ENCODE data around the gene PRELID3B.

Gene PRELID3B

DNA sequence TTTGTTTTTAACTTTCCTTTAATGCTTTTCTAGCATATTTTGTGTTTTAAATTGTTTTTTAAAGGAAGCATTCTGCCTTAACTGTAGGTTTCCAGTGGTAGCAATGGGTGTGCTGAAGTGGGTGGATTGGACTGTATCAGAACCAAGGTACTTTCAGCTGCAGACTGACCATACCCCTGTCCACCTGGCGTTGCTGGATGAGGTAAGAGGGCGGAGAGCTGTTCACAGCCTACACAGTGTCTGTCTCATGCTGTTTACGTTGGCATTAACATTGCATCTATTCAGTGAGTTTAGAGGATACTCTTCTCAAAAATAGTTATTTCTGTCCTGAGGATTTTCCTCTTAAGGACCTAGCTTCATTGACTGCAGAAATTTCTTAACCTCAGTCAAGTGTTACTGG, 49.7 kb downstream of the PRELID3B start:
- Histone ChIP-seq H3K4me3 (ENCODE audit: low read length) (no peak overlapping the region), H3K9ac (ENCODE audit: low read length) (no peak overlapping the region), H3K36me3 (ENCODE audit: control insufficient read depth, insufficient read depth, low read length) (peaks cover 55% of the 10 kb centered on the region), H3K27me3 (ENCODE audit: control insufficient read depth, insufficient read depth, low read length) (no peaks in the 10 kb centered on the region), H3K4me1 (ENCODE audit: control insufficient read depth, insufficient read depth, low read length) (no peaks in the 10 kb centered on the region), H3K27ac (ENCODE audit: low read depth, low read length) (no peak overlapping the region)

- H3K4me3 ChIP-seq (ENCODE audit: low read length), result no peak overlapping the region
- H3K27me3 ChIP-seq (ENCODE audit: control insufficient read depth, insufficient read depth, low read length), result no peaks in the 10 kb centered on the region
- peaks cover 55% of the 10 kb centered on the region for H3K36me3 ChIP-seq (ENCODE audit: control insufficient read depth, insufficient read depth, low read length)
- no peak overlapping the region for H3K27ac ChIP-seq (ENCODE audit: low read depth, low read length)
- H3K9ac ChIP-seq (ENCODE audit: low read length), result no peak overlapping the region
- no peaks in the 10 kb centered on the region for H3K4me1 ChIP-seq (ENCODE audit: control insufficient read depth, insufficient read depth, low read length)
These were observed 50.9 kb downstream of the PRELID3B start for GRCh38 chr20:58991715-58992114.

GRCh38 chr20:58990651-58991445, 51.7 kb downstream of the PRELID3B start:
- no peaks in the 10 kb centered on the region for H3K27me3 ChIP-seq (ENCODE audit: control insufficient read depth, insufficient read depth, low read length)
- H3K27ac ChIP-seq (ENCODE audit: low read depth, low read length), result no peak overlapping the region
- H3K36me3 ChIP-seq (ENCODE audit: control insufficient read depth, insufficient read depth, low read length), result peaks cover 47% of the 10 kb centered on the region
- no peak overlapping the region for H3K4me3 ChIP-seq (ENCODE audit: low read length)
- H3K4me1 ChIP-seq (ENCODE audit: control insufficient read depth, insufficient read depth, low read length), result no peaks in the 10 kb centered on the region
- H3K9ac ChIP-seq (ENCODE audit: low read length), result no peak overlapping the region

DNA sequence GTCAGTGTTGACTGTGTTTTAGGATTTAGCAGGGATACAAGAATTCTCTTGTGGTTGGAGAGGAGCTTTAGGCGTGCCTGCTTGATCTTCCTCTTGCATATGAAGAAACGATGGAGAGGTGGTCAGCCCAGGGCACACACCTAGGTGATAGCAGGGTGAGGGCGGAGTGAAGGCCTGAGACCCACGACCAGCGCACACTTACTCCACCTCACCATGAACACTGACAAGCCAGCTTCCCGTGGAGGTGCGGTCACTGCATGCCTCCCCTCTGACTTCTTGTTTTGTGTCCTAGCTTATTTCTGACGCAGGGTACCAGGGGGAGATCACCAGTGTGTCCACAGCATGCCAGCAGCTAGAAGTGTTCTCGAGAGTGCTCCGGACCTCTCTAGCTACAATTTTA, 53.4 kb downstream of the PRELID3B start:
- no peak overlapping the region for H3K4me3 ChIP-seq (ENCODE audit: low read length)
- no peak overlapping the region for H3K27ac ChIP-seq (ENCODE audit: low read depth, low read length)
- no peak overlapping the region for H3K9ac ChIP-seq (ENCODE audit: low read length)
- H3K27me3 ChIP-seq (ENCODE audit: control insufficient read depth, insufficient read depth, low read length), result no peaks in the 10 kb centered on the region
- no peaks in the 10 kb centered on the region for H3K4me1 ChIP-seq (ENCODE audit: control insufficient read depth, insufficient read depth, low read length)
- peaks cover 45% of the 10 kb centered on the region for H3K36me3 ChIP-seq (ENCODE audit: control insufficient read depth, insufficient read depth, low read length)

DNA sequence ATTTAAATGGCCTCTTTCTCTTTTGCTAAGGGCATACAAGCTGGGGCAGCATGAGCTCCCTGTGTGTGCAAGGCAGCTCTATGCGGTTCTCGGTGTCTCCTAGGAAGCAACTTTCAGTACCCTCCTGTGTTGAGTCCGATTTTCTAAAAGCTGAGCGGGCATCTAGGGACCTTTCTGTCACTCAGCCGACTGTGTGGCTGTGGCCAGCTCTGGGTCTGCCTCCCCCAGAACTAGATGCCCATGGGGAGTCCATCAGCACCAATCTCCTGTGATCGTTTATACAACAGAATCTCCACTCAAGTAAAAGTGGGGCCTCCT, 54.1 kb downstream of the PRELID3B start:
- H3K27ac ChIP-seq (ENCODE audit: low read depth, low read length), result no peak overlapping the region
- no peak overlapping the region for H3K4me3 ChIP-seq (ENCODE audit: low read length)
- no peaks in the 10 kb centered on the region for H3K4me1 ChIP-seq (ENCODE audit: control insufficient read depth, insufficient read depth, low read length)
- peaks cover 39% of the 10 kb centered on the region for H3K36me3 ChIP-seq (ENCODE audit: control insufficient read depth, insufficient read depth, low read length)
- no peak overlapping the region for H3K9ac ChIP-seq (ENCODE audit: low read length)
- no peaks in the 10 kb centered on the region for H3K27me3 ChIP-seq (ENCODE audit: control insufficient read depth, insufficient read depth, low read length)

DNA sequence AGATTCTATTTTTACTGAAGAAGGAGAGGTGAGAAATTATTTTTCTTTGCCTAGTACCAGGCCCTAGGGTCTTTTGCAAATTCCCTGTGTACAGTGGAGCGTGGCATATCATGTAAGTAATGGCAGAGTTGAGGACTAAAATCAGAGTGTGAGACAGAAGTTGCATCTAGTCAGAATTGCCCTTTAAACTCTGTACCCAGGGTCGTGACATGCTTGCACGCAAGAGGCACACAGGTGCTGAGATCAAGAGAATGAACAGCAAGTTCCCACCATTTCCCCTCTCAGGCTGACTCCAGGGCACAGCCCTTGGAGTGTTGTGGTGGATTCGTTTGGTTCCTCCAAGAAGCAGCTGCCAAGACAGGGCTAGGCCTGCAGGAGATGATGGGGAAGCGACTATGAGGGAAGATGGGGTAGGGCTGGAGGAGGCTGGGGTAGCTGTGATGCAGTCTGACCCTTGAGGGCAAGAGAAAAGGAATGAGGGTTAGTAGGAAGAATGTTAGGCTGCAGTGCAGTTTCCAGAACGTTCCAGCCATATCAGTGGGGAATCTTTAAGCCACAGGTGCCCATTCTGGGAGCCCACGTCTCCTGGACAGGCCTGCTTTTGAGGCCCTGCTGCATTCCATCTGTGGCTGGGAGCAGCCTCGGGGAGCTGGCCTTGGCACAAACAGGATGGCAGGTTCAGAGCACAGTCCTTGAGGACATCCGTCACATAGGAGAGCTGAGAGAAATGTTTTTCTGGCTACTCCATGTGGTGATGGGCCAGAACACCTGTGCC, 54.6 kb downstream of the PRELID3B start:
- H3K9ac ChIP-seq (ENCODE audit: low read length), result no peak overlapping the region
- no peak overlapping the region for H3K4me3 ChIP-seq (ENCODE audit: low read length)
- no peak overlapping the region for H3K27ac ChIP-seq (ENCODE audit: low read depth, low read length)
- no peaks in the 10 kb centered on the region for H3K4me1 ChIP-seq (ENCODE audit: control insufficient read depth, insufficient read depth, low read length)
- peaks cover 37% of the 10 kb centered on the region for H3K36me3 ChIP-seq (ENCODE audit: control insufficient read depth, insufficient read depth, low read length)
- no peaks in the 10 kb centered on the region for H3K27me3 ChIP-seq (ENCODE audit: control insufficient read depth, insufficient read depth, low read length)

DNA sequence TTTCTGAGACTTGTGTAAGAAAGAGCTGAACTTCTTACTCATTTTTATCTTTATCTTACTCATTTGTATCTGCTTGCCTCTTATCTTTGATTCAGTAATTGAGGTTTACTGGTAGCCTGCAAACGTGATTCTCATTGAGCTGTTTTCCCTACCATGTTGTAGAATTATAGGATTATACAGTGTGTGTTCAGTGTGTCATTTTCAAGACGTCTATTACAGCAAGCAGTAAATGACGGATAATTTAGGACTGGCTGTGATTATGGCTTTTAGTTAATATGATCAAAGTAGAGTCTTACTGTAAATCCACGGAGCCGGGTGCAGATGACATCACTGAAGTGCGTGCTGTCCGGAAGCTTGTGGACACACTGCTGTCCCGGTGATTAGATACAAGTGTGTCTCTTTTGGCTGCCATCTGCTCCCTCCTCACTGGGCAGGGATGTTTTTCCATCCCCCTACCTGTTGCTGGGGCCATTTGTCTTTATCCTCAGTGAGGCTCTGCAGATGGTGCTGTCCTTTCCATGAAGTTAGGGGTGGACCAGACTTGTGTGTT, 55.5 kb downstream of the PRELID3B start:
- Histone ChIP-seq H3K9ac (ENCODE audit: low read length) (no peak overlapping the region), H3K27ac (ENCODE audit: low read depth, low read length) (no peak overlapping the region), H3K4me3 (ENCODE audit: low read length) (no peak overlapping the region), H3K27me3 (ENCODE audit: control insufficient read depth, insufficient read depth, low read length) (no peaks in the 10 kb centered on the region), H3K36me3 (ENCODE audit: control insufficient read depth, insufficient read depth, low read length) (peaks cover 37% of the 10 kb centered on the region), H3K4me1 (ENCODE audit: control insufficient read depth, insufficient read depth, low read length) (peaks cover 3% of the 10 kb centered on the region)

DNA sequence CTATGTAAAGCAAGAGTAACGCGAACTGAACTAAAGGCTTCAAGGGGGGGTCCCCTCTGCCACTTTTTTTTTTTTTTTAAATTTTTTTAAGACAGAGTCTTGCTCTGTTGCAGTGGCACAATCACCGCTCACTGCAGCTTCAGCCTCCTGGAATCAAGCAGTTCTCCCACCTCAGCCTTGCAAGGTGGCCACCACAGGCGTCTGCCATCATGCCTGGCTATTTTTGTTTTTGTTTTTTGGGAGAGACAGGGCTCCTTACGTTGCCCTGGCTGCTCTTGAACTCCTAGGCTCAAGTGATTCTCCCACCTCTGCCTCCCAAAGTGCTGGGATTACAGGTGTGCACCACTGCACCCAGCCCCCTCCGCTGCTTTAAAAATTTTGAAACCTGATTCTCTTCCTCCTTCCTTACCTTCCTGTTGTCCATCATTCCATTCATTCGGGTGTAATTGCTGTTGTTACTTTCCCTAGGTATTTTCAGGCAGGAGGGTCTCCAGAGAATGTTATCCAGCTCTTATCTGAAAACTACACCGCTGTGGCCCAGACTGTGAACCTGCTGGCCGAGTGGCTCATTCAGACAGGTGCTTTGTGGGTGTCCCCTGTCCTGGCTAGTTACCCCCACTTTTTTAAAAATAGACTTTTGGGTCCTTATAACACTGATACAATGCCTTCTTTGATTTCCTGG, 56.2 kb downstream of the PRELID3B start:
- peaks cover 3% of the 10 kb centered on the region for H3K4me1 ChIP-seq (ENCODE audit: control insufficient read depth, insufficient read depth, low read length)
- H3K4me3 ChIP-seq (ENCODE audit: low read length), result no peak overlapping the region
- peaks cover 33% of the 10 kb centered on the region for H3K36me3 ChIP-seq (ENCODE audit: control insufficient read depth, insufficient read depth, low read length)
- no peak overlapping the region for H3K27ac ChIP-seq (ENCODE audit: low read depth, low read length)
- H3K9ac ChIP-seq (ENCODE audit: low read length), result no peak overlapping the region
- H3K27me3 ChIP-seq (ENCODE audit: control insufficient read depth, insufficient read depth, low read length), result no peaks in the 10 kb centered on the region

- no peak overlapping the region for H3K9ac ChIP-seq (ENCODE audit: low read length)
- peaks cover 3% of the 10 kb centered on the region for H3K4me1 ChIP-seq (ENCODE audit: control insufficient read depth, insufficient read depth, low read length)
- no peak overlapping the region for H3K27ac ChIP-seq (ENCODE audit: low read depth, low read length)
- no peak overlapping the region for H3K4me3 ChIP-seq (ENCODE audit: low read length)
- no peaks in the 10 kb centered on the region for H3K27me3 ChIP-seq (ENCODE audit: control insufficient read depth, insufficient read depth, low read length)
- peaks cover 25% of the 10 kb centered on the region for H3K36me3 ChIP-seq (ENCODE audit: control insufficient read depth, insufficient read depth, low read length)
These were observed 56.9 kb downstream of the PRELID3B start for GRCh38 chr20:58985656-58986055.

- no peak overlapping the region for H3K9ac ChIP-seq (ENCODE audit: low read length)
- H3K27me3 ChIP-seq (ENCODE audit: control insufficient read depth, insufficient read depth, low read length), result no peaks in the 10 kb centered on the region
- no peak overlapping the region for H3K4me3 ChIP-seq (ENCODE audit: low read length)
- peaks cover 22% of the 10 kb centered on the region for H3K36me3 ChIP-seq (ENCODE audit: control insufficient read depth, insufficient read depth, low read length)
- H3K27ac ChIP-seq (ENCODE audit: low read depth, low read length), result no peak overlapping the region
- H3K4me1 ChIP-seq (ENCODE audit: control insufficient read depth, insufficient read depth, low read length), result peaks cover 3% of the 10 kb centered on the region
These were observed 57.9 kb downstream of the PRELID3B start for GRCh38 chr20:58984691-58985090.
